HepG2 (cell line): ENCODE measurements around the gene OSBP. TPM values are rescaled to one million over a fixed set of nuclear protein-coding genes. Genes with fewer than 3 reads are reported as not detected.

ENCODE experiments used
- ATAC-seq: fragments of 200-7000 bp; cut with Tn5 transposase; 3 replicates; pipeline ENCODE4 v1.9.1; 2020; ENCODE audit warnings: mild to moderate bottlenecking, moderate library complexity
- BruUV-seq: library from RNA; stranded (reverse); fragments of 400-500 nt; replicated peaks from 2 replicates; lab custom pipeline; 2021; lab: Mats Ljungman, UMichigan
- CTCF ChIA-PET: fragments of 300-600 bp; formaldehyde crosslinking; extraction: SDS; loops from one replicate; lab custom pipeline; 2021; ENCODE audit warnings: low total read pairs, inconsistent platforms, low intra/inter-chr PET ratio; lab: Yijun Ruan, JAX
- POLR2A ChIA-PET: fragments of 350-600 bp; sonication (Branson Sonifier 250); formaldehyde crosslinking; loops from one replicate; lab custom pipeline; 2020; ENCODE audit warnings: antibody characterized with exemption, inconsistent platforms; lab: Yijun Ruan, JAX
- DNase-seq: peaks from one replicate; pipeline ENCODE4 v3.0.0-alpha.2; 2015; ENCODE audit warnings: low spot score
- FAIRE-seq: peaks from 3 replicates; lab custom pipeline; 2011; peaks lifted over from hg19 to GRCh38; lab: Jason Lieb, UNC
- H2AFZ ChIP-seq: one replicate; pipeline ENCODE4 v1.6.1; 2011; ENCODE audit warnings: low read length, inconsistent platforms
- H3K27ac ChIP-seq: fragments of 300-600 bp; 3 replicates; pipeline ENCODE4 v1.8.0; 2011; ENCODE audit warnings: mixed run types, mild to moderate bottlenecking, mixed read lengths, low read length, inconsistent platforms; ENCODE audit not compliant: insufficient read depth; ENCODE audit errors: extremely low read length
- H3K27me3 ChIP-seq, 2 experiments: fragments of 200-600 bp in 1 of 2; 2 replicates in 1 of 2; 3 replicates in 1 of 2; pipeline versions ENCODE4 v1.6.0 to v1.8.0; 2011; ENCODE audit warnings: low read length in 2 of 2, mild to moderate bottlenecking in 2 of 2, moderate library complexity in 2 of 2, inconsistent platforms in 1 of 2; ENCODE audit not compliant: insufficient read depth in 2 of 2, control insufficient read depth in 1 of 2
- H3K36me3 ChIP-seq, 2 experiments: fragments of 200-600 bp in 1 of 2; replicated peaks in 1 of 2; 2 replicates in 1 of 2; 3 replicates in 1 of 2; pipeline versions ENCODE4 v1.5.1 to v1.8.0; 2011; ENCODE audit warnings: low read length in 2 of 2, inconsistent platforms in 1 of 2; ENCODE audit not compliant: insufficient read depth in 2 of 2, control insufficient read depth in 1 of 2
- H3K4me1 ChIP-seq: 2 replicates; pipeline ENCODE4 v1.5.1; 2012; ENCODE audit warnings: low read length, inconsistent platforms; ENCODE audit not compliant: insufficient read depth
- H3K4me2 ChIP-seq: 2 replicates; pipeline ENCODE4 v1.6.0; 2011; ENCODE audit warnings: low read depth, low read length, inconsistent platforms
- H3K4me3 ChIP-seq, 3 experiments: fragments of 200-600 bp in 1 of 3; sonication (generic), shearing (Covaris generic) in 1 of 3; replicated peaks in 1 of 3; 2 replicates each; pipeline ENCODE4 v1.5.1; 2011 to 2016; ENCODE audit warnings: low read length in 3 of 3, inconsistent platforms in 2 of 3, low read depth in 2 of 3, mild to moderate bottlenecking in 2 of 3, control low read depth in 1 of 3, mixed read lengths in 1 of 3; ENCODE audit not compliant: insufficient read depth in 1 of 3
- H3K79me2 ChIP-seq: one replicate; pipeline ENCODE4 v1.6.1; 2011; ENCODE audit warnings: low read length, inconsistent platforms; ENCODE audit not compliant: insufficient read depth
- H3K9ac ChIP-seq: 2 replicates; pipeline ENCODE4 v1.6.0; 2011; ENCODE audit warnings: mild to moderate bottlenecking, low read depth, low read length, inconsistent platforms; ENCODE audit not compliant: insufficient read depth
- H3K9me3 ChIP-seq: 2 replicates; pipeline ENCODE4 v1.5.1; 2012; ENCODE audit warnings: mild to moderate bottlenecking, low read length
- H4K20me1 ChIP-seq: 2 replicates; pipeline ENCODE4 v1.6.0; 2011; ENCODE audit warnings: inconsistent platforms, mild to moderate bottlenecking, low read length, moderate library complexity; ENCODE audit not compliant: insufficient read depth
- BATF2 ChIP-seq: sonication (generic); formaldehyde crosslinking; IDR thresholded peaks from 2 replicates; pipeline ENCODE4 v1.8.0; 2022; ENCODE audit warnings: mild to moderate bottlenecking, missing genetic modification reagents, moderate library complexity
- ETS1 ChIP-seq: sonication (generic); formaldehyde crosslinking; IDR thresholded peaks from 2 replicates; pipeline ENCODE4 v1.4.0; 2020; ENCODE audit warnings: missing genetic modification reagents
- KLF9 ChIP-seq: IDR thresholded peaks from 2 replicates; pipeline ENCODE4 v1.6.1; 2016; ENCODE audit warnings: low read depth
- SKI ChIP-seq: fragments of 450-650 bp; IDR thresholded peaks from one replicate; pipeline ENCODE4 v1.6.1; 2018; ENCODE audit warnings: mild to moderate bottlenecking; ENCODE audit not compliant: partially characterized antibody
- ZFYVE20 ChIP-seq: sonication (generic); formaldehyde crosslinking; IDR thresholded peaks from 2 replicates; pipeline ENCODE4 v1.8.0; 2023; ENCODE audit warnings: low read depth, mild to moderate bottlenecking, moderate library complexity, missing genetic modification reagents, borderline replicate concordance
- ZNF274 ChIP-seq: sonication (generic); formaldehyde crosslinking; IDR thresholded peaks from 2 replicates; pipeline ENCODE4 v1.5.1; 2020; ENCODE audit warnings: mild to moderate bottlenecking, missing genetic modification reagents
- ZNF280B ChIP-seq: sonication (generic); formaldehyde crosslinking; IDR thresholded peaks from 2 replicates; pipeline ENCODE4 v1.5.0; 2020; ENCODE audit warnings: missing genetic modification reagents, mild to moderate bottlenecking, borderline replicate concordance
- ZNF407 ChIP-seq: sonication (generic); formaldehyde crosslinking; IDR thresholded peaks from one replicate; pipeline ENCODE4 v1.5.1; 2020; ENCODE audit warnings: mild to moderate bottlenecking, missing genetic modification reagents; ENCODE audit errors: not compliant biosample characterization
- ZNF773 ChIP-seq: sonication (generic); formaldehyde crosslinking; IDR thresholded peaks from 2 replicates; pipeline ENCODE4 v1.4.0; 2020; ENCODE audit warnings: missing genetic modification reagents, borderline replicate concordance
- ZNF883 ChIP-seq: sonication (generic); formaldehyde crosslinking; IDR thresholded peaks from 2 replicates; pipeline ENCODE4 v1.5.1; 2020; ENCODE audit warnings: mild to moderate bottlenecking, missing genetic modification reagents; ENCODE audit errors: not compliant biosample characterization
- WGBS: methylation state at CpG from one replicate; pipeline ENCODE4 v1.1.6; 2017; ENCODE audit warnings: low lambda C conversion rate; 5-methylcytosine and 5-hydroxymethylcytosine counted together
- in situ Hi-C: cut with HindIII; loops from 2 replicates; pipeline ENCODE4 v1.10.0; 2017; ENCODE audit warnings: low pct_unique_long_range_greater_than_20kb; ENCODE audit not compliant: extremely low pct_ligation_motif_present
- intact Hi-C: fragments of 100-400 bp; cut with micrococcal nuclease; formaldehyde crosslinking; loops from one replicate; pipeline ENCODE4 v1.10.0; 2022; ENCODE audit not compliant: unreplicated experiment
- polyA plus RNA-seq, 8 experiments: library from polyadenylated mRNA; depleted of rRNA in 3 of 8; stranded (reverse) in 7 of 8; unstranded in 1 of 8; fragments of >200 nt; fragmentation: Illumina TruSeq in 4 of 8; extraction: Trizol in 4 of 8; gene quantifications; 2 replicates each; pipeline versions ENCODE4 v1.2.1 to v1.2.3, GENCODE V29; 2011 to 2016; ENCODE audit warnings: low read depth in 4 of 8, missing spikeins in 1 of 8, mixed read lengths in 1 of 8; ENCODE audit not compliant: insufficient read depth in 1 of 8
- total RNA-seq, 5 experiments: library from RNA; depleted of rRNA; stranded (reverse); fragments of >200 nt; fragmentation: Illumina TruSeq; extraction: Trizol; gene quantifications; 2 replicates each; pipeline ENCODE4 v1.2.3, GENCODE V29; 2016; ENCODE audit warnings: low read depth in 1 of 5

Gene OSBP
- total and polyA plus RNA-seq, 2 of the 13 experiments (the other 11 are each of a cell fraction or from before 2014, with no cell fraction given): 12.1 to 13.5 TPM

GRCh38 chr11:59550368-59550841, 65.2 kb downstream of the OSBP start:
- no peaks in the 10 kb centered on the region for H4K20me1 ChIP-seq
- in situ Hi-C loops (no loop called here), intact Hi-C loops (loop anchor here (1.0 to 5.0 kb wide), 6 partner anchors 10 to 252 kb away; partner anchors contain the start of genes OSBP and PATL1)
- H3K36me3 ChIP-seq: no peaks in the 10 kb centered on the region
- H3K9me3 ChIP-seq: no peaks in the 10 kb centered on the region
- ChIA-PET POLR2A (interaction anchor here (1.0 to 2.8 kb wide), 4 partner anchors 10 to 119 kb away, joined by 6 to 15 read pairs (median 8); partner anchors contain the start of genes OSBP and PATL1), CTCF (no interaction called here)
- peak; percentile 94 for DNase-seq
- peak overlapping the region; percentile 79 for H3K27ac ChIP-seq
- no peak for FAIRE-seq
- ATAC-seq: peak; percentile 96
- H2AFZ ChIP-seq: no peak overlapping the region
- under 1% methylated on average over 22 of the region's 31 CpGs for WGBS
- peaks cover 29% of the 10 kb centered on the region for H3K4me1 ChIP-seq
- peak overlapping the region; percentile 62 to 72 (median 72) for H3K4me3 ChIP-seq
- no TSS peak for BruUV-seq
- peak overlapping the region; percentile 64 for H3K9ac ChIP-seq
- no peaks in the 10 kb centered on the region for H3K79me2 ChIP-seq
- H3K27me3 ChIP-seq: no peaks in the 10 kb centered on the region; a peak in 2 of 5 replicates
- H3K4me2 ChIP-seq: peak overlapping the region; percentile 84
- TF ChIP-seq ZNF773 (CRISPR knock-in tag) (no peak), ZNF280B (CRISPR knock-in tag) (no peak), BATF2 (CRISPR knock-in tag) (no peak), ZFYVE20 (CRISPR knock-in tag) (no peak), ZNF274 (CRISPR knock-in tag) (peak; percentile 76), ZNF407 (CRISPR knock-in tag) (no peak), KLF9 (0 out of 2 replicates have a peak, but pooled peaks have one; percentile 14), ZNF883 (CRISPR knock-in tag) (peak; percentile 56), SKI (peak; percentile 34), ETS1 (no peak)
